Measurements from ENCODE around the gene ZFAND5.

Gene ZFAND5

GRCh38 chr9:72312386-72312987 is 52.5 kb downstream of the ZFAND5 start:
- TF ChIP-seq, protein P1, sequence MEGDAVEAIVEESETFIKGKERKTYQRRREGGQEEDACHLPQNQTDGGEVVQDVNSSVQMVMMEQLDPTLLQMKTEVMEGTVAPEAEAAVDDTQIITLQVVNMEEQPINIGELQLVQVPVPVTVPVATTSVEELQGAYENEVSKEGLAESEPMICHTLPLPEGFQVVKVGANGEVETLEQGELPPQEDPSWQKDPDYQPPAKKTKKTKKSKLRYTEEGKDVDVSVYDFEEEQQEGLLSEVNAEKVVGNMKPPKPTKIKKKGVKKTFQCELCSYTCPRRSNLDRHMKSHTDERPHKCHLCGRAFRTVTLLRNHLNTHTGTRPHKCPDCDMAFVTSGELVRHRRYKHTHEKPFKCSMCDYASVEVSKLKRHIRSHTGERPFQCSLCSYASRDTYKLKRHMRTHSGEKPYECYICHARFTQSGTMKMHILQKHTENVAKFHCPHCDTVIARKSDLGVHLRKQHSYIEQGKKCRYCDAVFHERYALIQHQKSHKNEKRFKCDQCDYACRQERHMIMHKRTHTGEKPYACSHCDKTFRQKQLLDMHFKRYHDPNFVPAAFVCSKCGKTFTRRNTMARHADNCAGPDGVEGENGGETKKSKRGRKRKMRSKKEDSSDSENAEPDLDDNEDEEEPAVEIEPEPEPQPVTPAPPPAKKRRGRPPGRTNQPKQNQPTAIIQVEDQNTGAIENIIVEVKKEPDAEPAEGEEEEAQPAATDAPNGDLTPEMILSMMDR (IDR thresholded peaks at IDR 0.05; ENCODE audit: low read depth, low read length), result no peak
- no peak overlapping the region for H3K4me3 ChIP-seq (ENCODE audit: low read depth, low read length)

DNA sequence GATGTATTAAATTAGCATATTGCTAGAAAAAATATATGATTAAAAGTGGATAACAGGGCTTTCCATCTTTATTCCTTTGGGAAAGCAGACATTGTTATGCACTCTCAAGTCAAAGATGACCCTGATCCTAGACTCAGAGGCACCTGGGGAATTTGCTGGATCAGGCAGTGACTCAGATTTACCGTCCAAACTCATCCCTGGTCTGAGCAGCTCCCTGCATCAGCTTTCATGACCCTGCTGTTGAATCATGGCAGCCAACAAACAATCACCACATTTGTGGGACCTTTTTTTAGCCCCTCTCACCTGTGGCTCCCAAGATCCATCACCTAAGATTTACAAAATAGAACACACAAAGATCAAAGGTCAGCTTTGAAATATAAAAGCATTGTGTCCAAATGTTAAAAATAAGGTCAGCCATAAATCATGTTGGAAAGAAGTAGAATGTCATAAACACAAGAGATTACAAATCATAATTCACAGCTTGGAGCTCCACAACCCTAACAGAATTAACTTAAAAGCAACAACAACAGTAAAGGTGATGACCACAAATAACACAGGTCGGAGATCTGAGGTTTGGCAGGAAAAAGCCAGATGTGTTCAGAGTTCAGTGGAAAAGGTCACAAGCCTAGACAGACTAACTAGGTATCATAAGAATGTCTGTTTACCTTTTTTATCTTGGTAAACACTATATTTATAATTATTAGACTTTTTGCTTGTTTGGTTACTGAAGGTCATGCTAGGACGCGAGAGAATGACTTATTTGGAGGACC is 55.5 kb downstream of the ZFAND5 start:
- TF ChIP-seq, protein P1 (IDR thresholded peaks at IDR 0.05; ENCODE audit: low read depth, low read length), result no peak

GRCh38 chr9:72306761-72307160 is 58.2 kb downstream of the ZFAND5 start:
- H3K4me3 ChIP-seq (ENCODE audit: low read depth, low read length), result no peak overlapping the region
- TF ChIP-seq, protein P1 (IDR thresholded peaks at IDR 0.05; ENCODE audit: low read depth, low read length), result no peak

More for the DNA sequence above, 55.5 kb downstream of the ZFAND5 start:
- H3K4me3 ChIP-seq (ENCODE audit: low read depth, low read length), result no peak overlapping the region

DNA sequence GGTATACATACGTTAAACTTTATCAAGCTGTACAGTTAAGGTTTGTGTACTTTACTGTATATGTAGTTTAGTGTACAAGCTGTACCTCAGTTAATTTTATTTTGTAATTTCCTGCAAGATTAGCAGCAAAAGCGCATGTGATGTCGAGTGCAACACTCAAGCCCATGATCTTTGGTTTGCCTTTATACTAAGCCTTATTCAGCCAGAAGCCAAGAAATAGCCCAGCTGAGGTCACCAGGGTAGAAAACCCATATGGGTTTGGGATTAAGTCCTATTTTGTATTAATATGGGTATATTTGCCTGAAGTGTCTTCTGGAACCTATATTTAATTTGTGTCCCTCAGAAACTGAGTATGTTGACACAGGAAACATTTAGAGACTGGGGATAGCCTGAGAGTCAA is 59.3 kb downstream of the ZFAND5 start:
- H3K4me3 ChIP-seq (ENCODE audit: low read depth, low read length), result peak overlapping the region; percentile 55
- TF ChIP-seq, protein P1 (IDR thresholded peaks at IDR 0.05; ENCODE audit: low read depth, low read length), result no peak

DNA sequence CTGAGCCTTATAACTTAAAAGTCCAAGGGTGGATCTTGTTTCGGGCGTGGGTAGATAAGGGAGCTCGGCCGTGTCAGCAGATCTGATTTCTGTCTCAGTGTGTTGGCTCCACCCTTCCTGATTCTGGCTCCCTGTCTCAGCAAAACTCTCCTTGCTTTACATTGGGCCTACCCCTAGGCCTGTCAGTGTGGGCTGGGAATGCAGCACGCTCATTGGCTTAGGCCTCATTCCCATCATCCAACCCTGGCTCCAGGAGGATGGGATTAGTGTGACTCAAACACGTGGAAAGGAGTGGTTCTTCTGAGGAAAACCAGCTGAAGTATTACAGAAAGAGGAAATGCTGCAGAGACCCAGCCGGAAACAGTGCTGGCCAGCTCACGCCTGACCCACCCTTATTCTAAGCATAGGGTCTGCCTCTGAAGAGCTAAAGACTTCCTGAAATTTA is 59.9 kb downstream of the ZFAND5 start:
- peak overlapping the region; percentile 55 for H3K4me3 ChIP-seq (ENCODE audit: low read depth, low read length)
- TF ChIP-seq, protein P1 (IDR thresholded peaks at IDR 0.05; ENCODE audit: low read depth, low read length), result no peak

- peak overlapping the region; percentile 54 for H3K4me3 ChIP-seq (ENCODE audit: low read depth, low read length)
- TF ChIP-seq, protein P1 (IDR thresholded peaks at IDR 0.05; ENCODE audit: low read depth, low read length), result no peak
Observed at GRCh38 chr9:72304538-72304937, 60.5 kb downstream of the ZFAND5 start.

All from WI38 (cell line).